HEK293T (cell line): Measurements from ENCODE around the gene PBX1.

Experiments
- BHLHE40 ChIP-seq: fragments of 450-650 bp; IDR thresholded peaks from 2 replicates; pipeline ENCODE4 v1.6.1; 2016; ENCODE audit warnings: mild to moderate bottlenecking, moderate library complexity, borderline replicate concordance
- CTBP1 ChIP-seq: fragments of 450-650 bp; IDR thresholded peaks from 2 replicates; pipeline ENCODE4 v1.6.1; 2016; ENCODE audit warnings: borderline replicate concordance
- FOXA1 ChIP-seq: fragments of 450-650 bp; IDR thresholded peaks from 2 replicates; pipeline ENCODE4 v1.6.1; 2016; ENCODE audit warnings: mild to moderate bottlenecking
- FOXK2 ChIP-seq: fragments of 450-650 bp; IDR thresholded peaks from 2 replicates; pipeline ENCODE4 v1.6.1; 2016; ENCODE audit warnings: mild to moderate bottlenecking
- FOXM1 ChIP-seq: fragments of 450-650 bp; IDR thresholded peaks from 2 replicates; pipeline ENCODE4 v1.6.1; 2017; ENCODE audit warnings: mild to moderate bottlenecking, borderline replicate concordance
- HDGF ChIP-seq: fragments of 450-650 bp; IDR thresholded peaks from 2 replicates; pipeline ENCODE4 v1.6.1; 2017; ENCODE audit warnings: antibody characterized with exemption, borderline replicate concordance
- L3MBTL2 ChIP-seq: fragments of 450-650 bp; conservative IDR thresholded peaks from 2 replicates; pipeline ENCODE4 v1.6.1; 2016; ENCODE audit warnings: mild to moderate bottlenecking
- LEF1 ChIP-seq: fragments of 450-650 bp; IDR thresholded peaks from 2 replicates; pipeline ENCODE4 v1.6.1; 2017; ENCODE audit warnings: mild to moderate bottlenecking, borderline replicate concordance
- NFRKB ChIP-seq: fragments of 450-650 bp; IDR thresholded peaks from 2 replicates; pipeline ENCODE4 v1.6.1; 2016; ENCODE audit warnings: mild to moderate bottlenecking, moderate library complexity
- PKNOX1 ChIP-seq: fragments of 450-650 bp; IDR thresholded peaks from 2 replicates; pipeline ENCODE4 v1.6.1; 2016
- SP1 ChIP-seq: fragments of 450-650 bp; IDR thresholded peaks from 2 replicates; pipeline ENCODE4 v1.6.1; 2017
- SUZ12 ChIP-seq: fragments of 450-650 bp; IDR thresholded peaks from 2 replicates; pipeline ENCODE4 v1.6.1; 2016; ENCODE audit warnings: mild to moderate bottlenecking
- TARDBP ChIP-seq: fragments of 450-650 bp; IDR thresholded peaks from 2 replicates; pipeline ENCODE4 v1.6.1; 2016

GRCh38 chr1:164781972-164782371, 223.0 kb downstream of the PBX1 start:
- TF ChIP-seq NFRKB (no peak), CTBP1 (no peak), LEF1 (no peak), BHLHE40 (no peak), PKNOX1 (no peak), TARDBP (no peak), FOXA1 (no peak), FOXM1 (no peak), SP1 (no peak), HDGF (no peak), L3MBTL2 (no peak), SUZ12 (no peak), FOXK2 (no peak)
